ENCODE results near the gene PSAPL1. TPM values are rescaled to one million over a fixed set of nuclear protein-coding genes. Genes with fewer than 3 reads are reported as not detected.

PSAPL1 gene
- total RNA-seq, 1 donor from 2014 or later: not detected

- H3K27ac ChIP-seq (ENCODE audit: low read depth, low read length): no peak overlapping the region
- H3K79me2 ChIP-seq (ENCODE audit: insufficient read depth, low read length): no peaks in the 10 kb centered on the region
- DNase-seq (ENCODE audit: low read depth) (no peak), FAIRE-seq (no peak)
- no peaks in the 10 kb centered on the region for H3K9me3 ChIP-seq (ENCODE audit: insufficient read depth, low read depth, low read length)
- H3K27me3 ChIP-seq (ENCODE audit: insufficient read depth, low read length): no peaks in the 10 kb centered on the region
- no peak overlapping the region for H3K4me3 ChIP-seq (ENCODE audit: insufficient read depth, low read depth, low read length)
- Mint-ChIP-seq H3K27me3 (ENCODE audit: low read depth, unreplicated experiment) (peaks cover 20% of the 10 kb centered on the region), H3K27ac (ENCODE audit: unreplicated experiment) (no peak overlapping the region), H3K9me3 (ENCODE audit: unreplicated experiment) (peaks cover 10% of the 10 kb centered on the region), H3K36me3 (ENCODE audit: low read depth, unreplicated experiment) (peaks cover 4% of the 10 kb centered on the region), H3K4me1 (ENCODE audit: low read depth, unreplicated experiment) (peaks cover 34% of the 10 kb centered on the region), H3K4me3 (ENCODE audit: unreplicated experiment) (no peak overlapping the region)
- TF ChIP-seq CTCF (IDR thresholded peaks at IDR 0.05; ENCODE audit: insufficient read depth, low read depth, low read length) (no peak), EZH2 (IDR thresholded peaks at IDR 0.05; ENCODE audit: insufficient read depth, low read length) (no peak)
- peaks cover 27% of the 10 kb centered on the region for H3K4me1 ChIP-seq (ENCODE audit: insufficient read depth, low read length)
- no peak overlapping the region for H2AFZ ChIP-seq (ENCODE audit: low read depth, low read length)
- no peaks in the 10 kb centered on the region for H3K36me3 ChIP-seq (ENCODE audit: insufficient read depth, low read length)
- H4K20me1 ChIP-seq (ENCODE audit: insufficient read depth, low read length): peaks cover 4% of the 10 kb centered on the region
- no peak overlapping the region for H3K9ac ChIP-seq (ENCODE audit: low read length)
- no peak overlapping the region for H3K4me2 ChIP-seq (ENCODE audit: low read length)
Observed at GRCh38 chr4:7399440-7400234, 35.1 kb downstream of the PSAPL1 start.

GRCh38 chr4:7398788-7399439 is 35.8 kb downstream of the PSAPL1 start:
- FAIRE-seq (no peak), DNase-seq (ENCODE audit: low read depth) (no peak)
- Histone ChIP-seq H3K4me1 (ENCODE audit: insufficient read depth, low read length) (peaks cover 29% of the 10 kb centered on the region), H3K36me3 (ENCODE audit: insufficient read depth, low read length) (no peaks in the 10 kb centered on the region), H3K27ac (ENCODE audit: low read depth, low read length) (no peak overlapping the region), H3K4me3 (ENCODE audit: insufficient read depth, low read depth, low read length) (no peak overlapping the region), H3K9me3 (ENCODE audit: insufficient read depth, low read depth, low read length) (no peaks in the 10 kb centered on the region), H3K79me2 (ENCODE audit: insufficient read depth, low read length) (no peaks in the 10 kb centered on the region), H3K27me3 (ENCODE audit: insufficient read depth, low read length) (no peaks in the 10 kb centered on the region), H2AFZ (ENCODE audit: low read depth, low read length) (no peak overlapping the region), H3K9ac (ENCODE audit: low read length) (no peak overlapping the region), H4K20me1 (ENCODE audit: insufficient read depth, low read length) (peaks cover 4% of the 10 kb centered on the region), H3K4me2 (ENCODE audit: low read length) (no peak overlapping the region)
- Mint-ChIP-seq H3K4me1 (ENCODE audit: low read depth, unreplicated experiment) (peaks cover 38% of the 10 kb centered on the region), H3K27me3 (ENCODE audit: low read depth, unreplicated experiment) (peaks cover 18% of the 10 kb centered on the region), H3K27ac (ENCODE audit: unreplicated experiment) (no peak overlapping the region), H3K4me3 (ENCODE audit: unreplicated experiment) (no peak overlapping the region), H3K9me3 (ENCODE audit: unreplicated experiment) (peaks cover 6% of the 10 kb centered on the region), H3K36me3 (ENCODE audit: low read depth, unreplicated experiment) (peaks cover 4% of the 10 kb centered on the region)
- TF ChIP-seq CTCF (IDR thresholded peaks at IDR 0.05; ENCODE audit: insufficient read depth, low read depth, low read length): no peak
- no peak for TF ChIP-seq EZH2 (IDR thresholded peaks at IDR 0.05; ENCODE audit: insufficient read depth, low read length)

GRCh38 chr4:7398104-7398423 is 36.7 kb downstream of the PSAPL1 start:
- Histone ChIP-seq H3K27ac (ENCODE audit: low read depth, low read length) (no peak overlapping the region), H3K79me2 (ENCODE audit: insufficient read depth, low read length) (no peaks in the 10 kb centered on the region), H2AFZ (ENCODE audit: low read depth, low read length) (no peak overlapping the region), H3K9me3 (ENCODE audit: insufficient read depth, low read depth, low read length) (no peaks in the 10 kb centered on the region), H3K4me1 (ENCODE audit: insufficient read depth, low read length) (peaks cover 35% of the 10 kb centered on the region), H4K20me1 (ENCODE audit: insufficient read depth, low read length) (peaks cover 2% of the 10 kb centered on the region), H3K4me2 (ENCODE audit: low read length) (peak overlapping the region; percentile 53), H3K36me3 (ENCODE audit: insufficient read depth, low read length) (no peaks in the 10 kb centered on the region), H3K9ac (ENCODE audit: low read length) (no peak overlapping the region), H3K4me3 (ENCODE audit: insufficient read depth, low read depth, low read length) (no peak overlapping the region), H3K27me3 (ENCODE audit: insufficient read depth, low read length) (no peaks in the 10 kb centered on the region)
- H3K9me3 Mint-ChIP-seq (ENCODE audit: unreplicated experiment): peaks cover 6% of the 10 kb centered on the region
- no peak for FAIRE-seq
- peaks cover 4% of the 10 kb centered on the region for H3K36me3 Mint-ChIP-seq (ENCODE audit: low read depth, unreplicated experiment)
- peaks cover 17% of the 10 kb centered on the region for H3K27me3 Mint-ChIP-seq (ENCODE audit: low read depth, unreplicated experiment)
- DNase-seq (ENCODE audit: low read depth): peak; percentile 88
- peak overlapping the region; percentile 83 for H3K27ac Mint-ChIP-seq (ENCODE audit: unreplicated experiment)
- TF ChIP-seq EZH2 (IDR thresholded peaks at IDR 0.05; ENCODE audit: insufficient read depth, low read length) (no peak), CTCF (IDR thresholded peaks at IDR 0.05; ENCODE audit: insufficient read depth, low read depth, low read length) (no peak)
- peak overlapping the region; percentile 1 for H3K4me3 Mint-ChIP-seq (ENCODE audit: unreplicated experiment)
- peaks cover 46% of the 10 kb centered on the region for H3K4me1 Mint-ChIP-seq (ENCODE audit: low read depth, unreplicated experiment)

All from astrocyte (in vitro differentiated cells and primary cell).